SK-N-SH treated with all-trans-retinoic acid at 6 μM for 48 hours (cell line): Measurements from ENCODE around the gene ITM2C.
A peak's percentile ranks its signal among the peaks of the same experiment; 100 is the strongest.

ENCODE experiments used
- ATAC-seq: fragments of 200-7000 bp; cut with Tn5 transposase; 3 replicates; pipeline ENCODE4 v1.9.1; 2020; ENCODE audit warnings: mild to moderate bottlenecking, moderate library complexity
- ARNTL ChIP-seq: fragments of 450-650 bp; formaldehyde crosslinking; IDR thresholded peaks from 2 replicates; pipeline ENCODE4 v1.5.0; 2020; ENCODE audit warnings: low read depth, mild to moderate bottlenecking, moderate library complexity, borderline replicate concordance
- BACH2 ChIP-seq: fragments of 250-450 bp; sonication (Bioruptor Pico); IDR thresholded peaks from 2 replicates; pipeline ENCODE4 v1.9.0; 2021; ENCODE audit warnings: mild to moderate bottlenecking, borderline replicate concordance
- CSDC2 ChIP-seq: fragments of 250-450 bp; sonication (Bioruptor Pico); IDR thresholded peaks from 2 replicates; pipeline ENCODE4 v1.5.0; 2020; ENCODE audit warnings: mild to moderate bottlenecking, moderate library complexity
- GLIS3 ChIP-seq: fragments of 250-450 bp; sonication (Bioruptor Pico); IDR thresholded peaks from 2 replicates; pipeline ENCODE4 v1.5.0; 2020; ENCODE audit warnings: mild to moderate bottlenecking, moderate library complexity
- ISL1 ChIP-seq: fragments of 250-450 bp; sonication (Bioruptor Pico); IDR thresholded peaks from 2 replicates; pipeline ENCODE4 v2.1.2; 2022; ENCODE audit warnings: mild to moderate bottlenecking, moderate library complexity
- OSR1 ChIP-seq: fragments of 250-450 bp; sonication (Bioruptor Pico); IDR thresholded peaks from 2 replicates; pipeline ENCODE4 v1.8.0; 2022; ENCODE audit warnings: moderate library complexity, mild to moderate bottlenecking, inconsistent platforms
- RARB ChIP-seq: fragments of 250-450 bp; sonication (Bioruptor Pico); IDR thresholded peaks from 2 replicates; pipeline ENCODE4 v1.8.0; 2021; ENCODE audit warnings: mild to moderate bottlenecking, moderate library complexity
- ZC3H10 ChIP-seq: fragments of 250-450 bp; sonication (Bioruptor Pico); IDR thresholded peaks from 2 replicates; pipeline ENCODE4 v1.5.1; 2021; ENCODE audit warnings: mild to moderate bottlenecking, moderate library complexity
- ZFP3 ChIP-seq: fragments of 250-450 bp; sonication (Bioruptor Pico); IDR thresholded peaks from 2 replicates; pipeline ENCODE4 v1.5.0; 2020; ENCODE audit warnings: mild to moderate bottlenecking, moderate library complexity
- TF ChIP-seq, protein P1 (sequence below): fragments of 250-450 bp; sonication (Bioruptor Pico); IDR thresholded peaks from 2 replicates; pipeline ENCODE4 v1.5.0; 2020; ENCODE audit warnings: mild to moderate bottlenecking, moderate library complexity
- TF ChIP-seq, protein P2 (sequence below): fragments of 250-450 bp; sonication (Bioruptor Pico); IDR thresholded peaks from 2 replicates; pipeline ENCODE4 v1.8.0; 2021; ENCODE audit warnings: low read depth, mild to moderate bottlenecking, moderate library complexity, borderline replicate concordance
- TF ChIP-seq, protein P3 (sequence below): fragments of 250-450 bp; sonication (Bioruptor Pico); IDR thresholded peaks from 2 replicates; pipeline ENCODE4 v1.8.0; 2020; ENCODE audit warnings: mild to moderate bottlenecking, moderate library complexity, borderline replicate concordance
- TF ChIP-seq, protein P4 (sequence below): fragments of 250-450 bp; sonication (Bioruptor Pico); IDR thresholded peaks from 2 replicates; pipeline ENCODE4 v1.5.1; 2021; ENCODE audit warnings: mild to moderate bottlenecking, moderate library complexity
- TF ChIP-seq, protein P5 (sequence below): fragments of 250-450 bp; sonication (Bioruptor Pico); IDR thresholded peaks from 2 replicates; pipeline ENCODE4 v1.5.1; 2020; ENCODE audit warnings: low read depth, mild to moderate bottlenecking, moderate library complexity

Gene ITM2C

DNA sequence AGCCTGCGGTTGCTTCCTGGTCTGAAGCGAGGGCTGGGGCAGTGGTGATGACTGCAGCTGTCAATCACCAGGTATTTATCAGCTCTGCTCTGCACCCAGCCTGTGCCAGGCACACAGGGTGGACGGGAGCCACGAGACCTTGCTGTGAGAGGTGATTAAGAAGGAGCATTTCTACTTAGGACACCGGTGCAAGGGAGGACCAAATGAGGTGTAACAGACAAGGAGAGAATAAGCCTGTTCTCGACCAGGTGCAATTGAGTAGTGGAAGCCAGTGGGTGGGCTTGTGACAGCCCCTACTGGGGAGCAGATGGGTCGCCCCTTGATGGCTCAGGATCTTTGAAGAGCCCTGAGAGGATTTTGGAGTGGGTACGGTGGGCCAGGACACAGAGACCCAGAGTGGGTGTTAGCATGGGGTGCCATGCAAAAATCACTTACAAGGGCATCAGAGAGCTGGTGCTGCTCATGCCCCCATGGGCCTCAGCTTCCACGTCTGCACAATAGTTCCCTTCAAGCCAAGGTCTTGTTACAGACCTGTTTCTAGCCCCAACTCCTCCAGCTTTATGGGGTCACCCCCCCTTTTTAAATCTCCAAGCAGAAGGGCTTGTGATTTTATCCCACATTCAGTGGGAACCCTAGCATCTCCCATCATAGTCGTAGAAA is 35.7 kb downstream of the ITM2C start (continued):
- TF ChIP-seq, protein P1, sequence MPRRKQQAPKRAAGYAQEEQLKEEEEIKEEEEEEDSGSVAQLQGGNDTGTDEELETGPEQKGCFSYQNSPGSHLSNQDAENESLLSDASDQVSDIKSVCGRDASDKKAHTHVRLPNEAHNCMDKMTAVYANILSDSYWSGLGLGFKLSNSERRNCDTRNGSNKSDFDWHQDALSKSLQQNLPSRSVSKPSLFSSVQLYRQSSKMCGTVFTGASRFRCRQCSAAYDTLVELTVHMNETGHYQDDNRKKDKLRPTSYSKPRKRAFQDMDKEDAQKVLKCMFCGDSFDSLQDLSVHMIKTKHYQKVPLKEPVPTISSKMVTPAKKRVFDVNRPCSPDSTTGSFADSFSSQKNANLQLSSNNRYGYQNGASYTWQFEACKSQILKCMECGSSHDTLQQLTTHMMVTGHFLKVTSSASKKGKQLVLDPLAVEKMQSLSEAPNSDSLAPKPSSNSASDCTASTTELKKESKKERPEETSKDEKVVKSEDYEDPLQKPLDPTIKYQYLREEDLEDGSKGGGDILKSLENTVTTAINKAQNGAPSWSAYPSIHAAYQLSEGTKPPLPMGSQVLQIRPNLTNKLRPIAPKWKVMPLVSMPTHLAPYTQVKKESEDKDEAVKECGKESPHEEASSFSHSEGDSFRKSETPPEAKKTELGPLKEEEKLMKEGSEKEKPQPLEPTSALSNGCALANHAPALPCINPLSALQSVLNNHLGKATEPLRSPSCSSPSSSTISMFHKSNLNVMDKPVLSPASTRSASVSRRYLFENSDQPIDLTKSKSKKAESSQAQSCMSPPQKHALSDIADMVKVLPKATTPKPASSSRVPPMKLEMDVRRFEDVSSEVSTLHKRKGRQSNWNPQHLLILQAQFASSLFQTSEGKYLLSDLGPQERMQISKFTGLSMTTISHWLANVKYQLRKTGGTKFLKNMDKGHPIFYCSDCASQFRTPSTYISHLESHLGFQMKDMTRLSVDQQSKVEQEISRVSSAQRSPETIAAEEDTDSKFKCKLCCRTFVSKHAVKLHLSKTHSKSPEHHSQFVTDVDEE: no peak
- TF ChIP-seq CSDC2 (no peak), BACH2 (no peak), OSR1 (no peak)
- TF ChIP-seq, protein P2, sequence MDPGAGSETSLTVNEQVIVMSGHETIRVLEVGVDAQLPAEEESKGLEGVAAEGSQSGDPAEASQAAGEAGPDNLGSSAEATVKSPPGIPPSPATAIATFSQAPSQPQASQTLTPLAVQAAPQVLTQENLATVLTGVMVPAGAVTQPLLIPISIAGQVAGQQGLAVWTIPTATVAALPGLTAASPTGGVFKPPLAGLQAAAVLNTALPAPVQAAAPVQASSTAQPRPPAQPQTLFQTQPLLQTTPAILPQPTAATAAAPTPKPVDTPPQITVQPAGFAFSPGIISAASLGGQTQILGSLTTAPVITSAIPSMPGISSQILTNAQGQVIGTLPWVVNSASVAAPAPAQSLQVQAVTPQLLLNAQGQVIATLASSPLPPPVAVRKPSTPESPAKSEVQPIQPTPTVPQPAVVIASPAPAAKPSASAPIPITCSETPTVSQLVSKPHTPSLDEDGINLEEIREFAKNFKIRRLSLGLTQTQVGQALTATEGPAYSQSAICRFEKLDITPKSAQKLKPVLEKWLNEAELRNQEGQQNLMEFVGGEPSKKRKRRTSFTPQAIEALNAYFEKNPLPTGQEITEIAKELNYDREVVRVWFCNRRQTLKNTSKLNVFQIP (CRISPR knock-in tag): no peak

DNA sequence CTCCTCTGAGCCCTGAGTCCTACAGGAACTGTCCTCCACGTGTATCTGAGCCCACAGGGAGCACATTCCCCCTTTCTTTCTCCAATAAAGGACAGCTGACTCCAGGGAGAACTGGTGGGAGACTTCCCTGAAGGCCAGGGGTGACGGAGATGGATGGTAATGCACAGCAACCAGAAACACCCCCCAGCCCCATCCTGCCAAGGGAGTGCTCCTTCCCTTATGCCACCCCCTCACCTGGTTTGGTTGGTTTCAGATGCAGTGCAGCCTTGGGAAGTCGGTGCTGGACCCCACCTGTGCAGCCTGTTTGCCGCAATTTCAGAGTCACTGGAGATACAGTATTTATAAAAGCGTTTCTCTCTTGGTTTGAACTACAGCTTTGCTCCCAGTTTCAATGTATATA is 36.3 kb downstream of the ITM2C start:
- no peak for TF ChIP-seq ISL1 (CRISPR knock-in tag)
- TF ChIP-seq, protein P3, sequence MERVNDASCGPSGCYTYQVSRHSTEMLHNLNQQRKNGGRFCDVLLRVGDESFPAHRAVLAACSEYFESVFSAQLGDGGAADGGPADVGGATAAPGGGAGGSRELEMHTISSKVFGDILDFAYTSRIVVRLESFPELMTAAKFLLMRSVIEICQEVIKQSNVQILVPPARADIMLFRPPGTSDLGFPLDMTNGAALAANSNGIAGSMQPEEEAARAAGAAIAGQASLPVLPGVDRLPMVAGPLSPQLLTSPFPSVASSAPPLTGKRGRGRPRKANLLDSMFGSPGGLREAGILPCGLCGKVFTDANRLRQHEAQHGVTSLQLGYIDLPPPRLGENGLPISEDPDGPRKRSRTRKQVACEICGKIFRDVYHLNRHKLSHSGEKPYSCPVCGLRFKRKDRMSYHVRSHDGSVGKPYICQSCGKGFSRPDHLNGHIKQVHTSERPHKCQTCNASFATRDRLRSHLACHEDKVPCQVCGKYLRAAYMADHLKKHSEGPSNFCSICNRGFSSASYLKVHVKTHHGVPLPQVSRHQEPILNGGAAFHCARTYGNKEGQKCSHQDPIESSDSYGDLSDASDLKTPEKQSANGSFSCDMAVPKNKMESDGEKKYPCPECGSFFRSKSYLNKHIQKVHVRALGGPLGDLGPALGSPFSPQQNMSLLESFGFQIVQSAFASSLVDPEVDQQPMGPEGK: no peak
- TF ChIP-seq ZC3H10: no peak
- no peak for ATAC-seq

DNA sequence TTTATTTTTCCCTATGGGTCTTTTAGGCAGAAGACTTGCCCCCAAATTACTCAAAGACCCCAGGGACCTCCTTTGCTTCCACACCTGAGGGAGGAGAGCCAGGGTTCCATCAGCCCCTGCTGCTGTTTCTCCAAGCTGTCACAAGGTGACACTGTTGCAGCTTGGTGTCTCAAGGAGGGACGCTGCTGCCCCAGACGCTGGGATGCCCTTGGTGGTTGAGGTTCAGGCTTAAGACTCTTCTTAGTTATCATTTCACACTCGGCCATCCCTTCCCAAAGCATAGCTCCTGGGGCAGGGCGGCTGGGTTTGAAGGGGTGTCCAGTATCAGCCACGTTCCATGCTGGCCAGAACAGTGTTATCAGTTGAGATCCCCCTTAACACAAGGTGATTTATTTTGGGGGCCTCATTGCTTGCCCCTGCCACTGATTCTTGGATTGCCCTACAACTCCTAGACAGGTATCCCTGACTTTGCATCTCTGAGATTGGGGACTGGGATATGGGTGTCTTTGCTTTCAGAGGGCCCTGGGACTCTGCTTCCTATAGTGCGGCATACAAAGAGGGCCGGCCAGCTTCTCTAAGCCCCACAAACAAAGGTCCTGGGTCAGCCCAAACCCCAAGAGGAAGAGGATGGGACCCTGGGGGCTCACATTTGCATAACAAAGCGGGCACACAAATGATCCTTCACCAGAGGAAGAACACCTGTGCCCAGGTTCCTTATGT is 37.6 kb downstream of the ITM2C start:
- TF ChIP-seq ZFP3 (CRISPR knock-in tag) (no peak), GLIS3 (CRISPR knock-in tag) (no peak)
- TF ChIP-seq, protein P4, sequence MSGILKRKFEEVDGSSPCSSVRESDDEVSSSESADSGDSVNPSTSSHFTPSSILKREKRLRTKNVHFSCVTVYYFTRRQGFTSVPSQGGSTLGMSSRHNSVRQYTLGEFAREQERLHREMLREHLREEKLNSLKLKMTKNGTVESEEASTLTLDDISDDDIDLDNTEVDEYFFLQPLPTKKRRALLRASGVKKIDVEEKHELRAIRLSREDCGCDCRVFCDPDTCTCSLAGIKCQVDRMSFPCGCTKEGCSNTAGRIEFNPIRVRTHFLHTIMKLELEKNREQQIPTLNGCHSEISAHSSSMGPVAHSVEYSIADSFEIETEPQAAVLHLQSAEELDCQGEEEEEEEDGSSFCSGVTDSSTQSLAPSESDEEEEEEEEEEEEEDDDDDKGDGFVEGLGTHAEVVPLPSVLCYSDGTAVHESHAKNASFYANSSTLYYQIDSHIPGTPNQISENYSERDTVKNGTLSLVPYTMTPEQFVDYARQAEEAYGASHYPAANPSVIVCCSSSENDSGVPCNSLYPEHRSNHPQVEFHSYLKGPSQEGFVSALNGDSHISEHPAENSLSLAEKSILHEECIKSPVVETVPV (CRISPR knock-in tag): no peak
- peak; percentile 87 for ATAC-seq

DNA sequence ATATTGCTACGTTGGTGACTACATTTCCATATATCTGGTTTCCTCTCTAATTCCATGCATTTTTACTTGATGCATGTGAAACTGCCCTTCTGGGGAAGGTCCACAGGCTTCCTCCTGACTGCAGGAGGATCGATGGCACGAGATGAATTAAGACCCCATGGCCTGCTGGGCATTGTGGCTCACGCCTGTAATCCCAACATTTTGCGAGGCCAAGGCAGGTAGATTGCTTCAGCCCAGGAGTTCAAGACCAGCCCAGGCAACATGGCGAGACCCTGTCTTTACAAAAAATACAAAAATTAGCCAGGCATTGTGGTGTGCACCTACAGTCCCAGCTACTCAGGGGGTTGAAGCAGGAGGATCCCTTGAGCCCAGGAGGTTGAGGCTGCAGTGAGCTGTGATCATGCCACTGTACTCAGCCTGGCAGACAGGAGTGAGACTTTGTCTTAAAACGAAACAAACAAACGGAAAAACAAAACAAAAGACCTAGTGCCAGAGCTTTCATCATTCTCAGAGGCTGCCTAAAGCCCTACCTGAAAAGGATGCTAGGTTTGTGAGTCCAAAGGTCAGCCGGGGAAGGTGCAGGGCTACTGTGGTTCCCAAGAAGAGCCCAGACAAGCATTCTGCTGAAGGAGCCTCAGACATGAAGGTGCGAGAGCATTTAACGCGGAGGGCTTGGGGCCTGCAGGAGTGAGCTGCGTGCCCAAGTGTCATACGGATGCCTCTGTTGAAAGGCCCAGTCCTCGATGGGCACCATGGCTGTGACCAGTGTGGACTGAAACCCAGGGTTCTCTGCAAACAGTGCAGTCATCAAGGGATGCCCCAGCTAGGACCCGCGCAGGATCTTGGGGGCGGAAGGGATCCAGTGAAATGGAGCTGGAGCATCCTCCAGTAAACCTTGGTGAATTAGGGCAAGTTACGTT is 38.7 kb downstream of the ITM2C start:
- ATAC-seq: no peak
- TF ChIP-seq ARNTL (CRISPR knock-in tag) (no peak), RARB (no peak), ISL1 (CRISPR knock-in tag) (no peak), GLIS3 (CRISPR knock-in tag) (no peak), BACH2 (no peak), ZC3H10 (no peak)
- TF ChIP-seq, protein P4 (CRISPR knock-in tag): no peak
- TF ChIP-seq, protein P3: no peak
- TF ChIP-seq, protein P5, sequence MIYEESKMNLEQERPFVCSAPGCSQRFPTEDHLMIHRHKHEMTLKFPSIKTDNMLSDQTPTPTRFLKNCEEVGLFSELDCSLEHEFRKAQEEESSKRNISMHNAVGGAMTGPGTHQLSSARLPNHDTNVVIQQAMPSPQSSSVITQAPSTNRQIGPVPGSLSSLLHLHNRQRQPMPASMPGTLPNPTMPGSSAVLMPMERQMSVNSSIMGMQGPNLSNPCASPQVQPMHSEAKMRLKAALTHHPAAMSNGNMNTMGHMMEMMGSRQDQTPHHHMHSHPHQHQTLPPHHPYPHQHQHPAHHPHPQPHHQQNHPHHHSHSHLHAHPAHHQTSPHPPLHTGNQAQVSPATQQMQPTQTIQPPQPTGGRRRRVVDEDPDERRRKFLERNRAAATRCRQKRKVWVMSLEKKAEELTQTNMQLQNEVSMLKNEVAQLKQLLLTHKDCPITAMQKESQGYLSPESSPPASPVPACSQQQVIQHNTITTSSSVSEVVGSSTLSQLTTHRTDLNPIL (CRISPR knock-in tag): no peak
